Glutamatergic neuron (in vitro differentiated cells): ENCODE measurements around the gene TENT4B. TPM values are rescaled to one million over a fixed set of nuclear protein-coding genes. Genes with fewer than 3 reads are reported as not detected.
A peak's percentile ranks its signal among the peaks of the same experiment; 100 is the strongest.

Experiments used
- DNase-seq: peaks from one replicate; pipeline ENCODE4 v3.0.0; 2022
- H3K27ac Mint-ChIP-seq: one replicate; pipeline ENCODE4 v1.8.0; 2020; ENCODE audit warnings: mild to moderate bottlenecking, mixed read lengths, inconsistent platforms; ENCODE audit not compliant: unreplicated experiment
- H3K27me3 Mint-ChIP-seq: one replicate; pipeline ENCODE4 v1.8.0; 2020; ENCODE audit warnings: mild to moderate bottlenecking, moderate library complexity, mixed read lengths, inconsistent platforms; ENCODE audit not compliant: unreplicated experiment
- H3K36me3 Mint-ChIP-seq: one replicate; pipeline ENCODE4 v1.8.0; 2020; ENCODE audit warnings: mild to moderate bottlenecking, mixed read lengths, inconsistent platforms; ENCODE audit not compliant: unreplicated experiment
- H3K4me1 Mint-ChIP-seq: one replicate; pipeline ENCODE4 v1.8.0; 2020; ENCODE audit warnings: mild to moderate bottlenecking, low read depth, mixed read lengths, inconsistent platforms; ENCODE audit not compliant: unreplicated experiment
- H3K4me3 Mint-ChIP-seq: one replicate; pipeline ENCODE4 v1.8.0; 2020; ENCODE audit warnings: mild to moderate bottlenecking, mixed read lengths, inconsistent platforms; ENCODE audit not compliant: unreplicated experiment
- H3K9me3 Mint-ChIP-seq: one replicate; pipeline ENCODE4 v1.8.0; 2020; ENCODE audit warnings: mild to moderate bottlenecking, moderate library complexity, mixed read lengths, inconsistent platforms; ENCODE audit not compliant: unreplicated experiment
- total RNA-seq: library from RNA; stranded (reverse); fragmentation: NEBNext Ultra II Directional; extraction: Animal tissue kit (Norgen Biotek cat#: 25700); gene quantifications from one replicate; pipeline ENCODE4 v1.2.1, GENCODE V29; 2021; ENCODE audit not compliant: unreplicated experiment
- TF ChIP-seq, protein P1 (sequence below): fragments of 200-600 bp; sonication (generic); IDR thresholded peaks from one replicate; pipeline ENCODE4 v1.5.0; 2021; ENCODE audit not compliant: partially characterized antibody, unreplicated experiment

The TENT4B gene
- total RNA-seq, 1 donor from 2014 or later = 9.5 TPM

DNA sequence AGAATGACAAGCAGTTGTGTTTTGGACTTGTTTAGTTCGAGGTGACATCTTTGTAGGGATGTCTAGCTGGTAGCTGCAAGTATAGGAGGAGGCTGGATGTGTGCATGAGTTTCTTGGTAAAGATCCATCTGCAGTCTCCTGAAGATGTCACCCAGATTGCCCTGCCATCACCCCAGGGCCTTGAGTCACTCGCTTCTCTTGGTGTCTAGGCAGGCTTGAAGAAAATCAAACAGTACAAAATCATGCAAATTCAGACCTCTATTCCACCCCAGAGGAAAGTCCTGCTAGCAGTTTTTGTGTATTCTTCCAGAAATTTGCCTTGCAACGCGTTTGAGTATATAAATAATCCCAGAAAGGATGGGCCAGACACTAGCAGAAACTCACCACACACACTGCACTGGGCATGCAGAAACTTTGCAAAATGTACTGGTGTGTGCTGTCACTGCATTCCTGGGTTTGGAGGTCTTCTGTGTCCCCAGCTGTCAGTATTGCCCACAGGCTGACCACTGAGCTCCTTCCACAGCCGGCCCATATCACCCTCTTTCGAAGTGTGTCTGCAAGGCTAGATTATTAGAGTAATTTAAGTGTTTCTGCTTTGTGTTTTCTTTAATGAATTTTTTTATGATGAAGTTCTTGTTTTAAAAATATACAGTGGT lies 51.5 kb downstream of the TENT4B start:
- TF ChIP-seq, protein P1, sequence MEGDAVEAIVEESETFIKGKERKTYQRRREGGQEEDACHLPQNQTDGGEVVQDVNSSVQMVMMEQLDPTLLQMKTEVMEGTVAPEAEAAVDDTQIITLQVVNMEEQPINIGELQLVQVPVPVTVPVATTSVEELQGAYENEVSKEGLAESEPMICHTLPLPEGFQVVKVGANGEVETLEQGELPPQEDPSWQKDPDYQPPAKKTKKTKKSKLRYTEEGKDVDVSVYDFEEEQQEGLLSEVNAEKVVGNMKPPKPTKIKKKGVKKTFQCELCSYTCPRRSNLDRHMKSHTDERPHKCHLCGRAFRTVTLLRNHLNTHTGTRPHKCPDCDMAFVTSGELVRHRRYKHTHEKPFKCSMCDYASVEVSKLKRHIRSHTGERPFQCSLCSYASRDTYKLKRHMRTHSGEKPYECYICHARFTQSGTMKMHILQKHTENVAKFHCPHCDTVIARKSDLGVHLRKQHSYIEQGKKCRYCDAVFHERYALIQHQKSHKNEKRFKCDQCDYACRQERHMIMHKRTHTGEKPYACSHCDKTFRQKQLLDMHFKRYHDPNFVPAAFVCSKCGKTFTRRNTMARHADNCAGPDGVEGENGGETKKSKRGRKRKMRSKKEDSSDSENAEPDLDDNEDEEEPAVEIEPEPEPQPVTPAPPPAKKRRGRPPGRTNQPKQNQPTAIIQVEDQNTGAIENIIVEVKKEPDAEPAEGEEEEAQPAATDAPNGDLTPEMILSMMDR = no peak
- Mint-ChIP-seq H3K4me3 (no peak overlapping the region), H3K27ac (no peak overlapping the region), H3K4me1 (peaks cover 22% of the 10 kb centered on the region), H3K9me3 (no peaks in the 10 kb centered on the region), H3K36me3 (no peaks in the 10 kb centered on the region), H3K27me3 (no peaks in the 10 kb centered on the region)
- DNase-seq = no peak

DNA sequence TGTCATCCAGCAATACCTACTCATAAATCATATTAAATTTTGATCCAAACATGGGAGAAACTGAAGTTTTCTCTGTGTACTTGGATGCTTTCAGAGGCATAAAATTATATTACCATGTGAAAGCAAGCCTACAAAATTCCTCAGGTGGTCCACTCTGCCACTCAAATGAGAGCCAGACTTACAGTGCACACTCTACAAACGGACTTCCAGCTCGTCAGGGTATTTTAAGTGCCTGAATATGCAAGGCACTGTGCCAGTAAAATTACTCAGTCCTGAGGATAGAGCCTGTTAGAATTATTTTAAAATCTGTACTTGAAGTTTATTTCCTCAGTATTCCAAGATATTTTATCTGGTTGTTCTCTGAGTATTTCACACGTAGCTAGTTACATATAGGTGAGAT lies 54.5 kb downstream of the TENT4B start:
- Mint-ChIP-seq H3K4me1 (peaks cover 31% of the 10 kb centered on the region), H3K36me3 (no peaks in the 10 kb centered on the region), H3K4me3 (no peak overlapping the region), H3K9me3 (no peaks in the 10 kb centered on the region), H3K27ac (no peak overlapping the region), H3K27me3 (no peaks in the 10 kb centered on the region)
- DNase-seq = no peak
- TF ChIP-seq, protein P1 = no peak

DNA sequence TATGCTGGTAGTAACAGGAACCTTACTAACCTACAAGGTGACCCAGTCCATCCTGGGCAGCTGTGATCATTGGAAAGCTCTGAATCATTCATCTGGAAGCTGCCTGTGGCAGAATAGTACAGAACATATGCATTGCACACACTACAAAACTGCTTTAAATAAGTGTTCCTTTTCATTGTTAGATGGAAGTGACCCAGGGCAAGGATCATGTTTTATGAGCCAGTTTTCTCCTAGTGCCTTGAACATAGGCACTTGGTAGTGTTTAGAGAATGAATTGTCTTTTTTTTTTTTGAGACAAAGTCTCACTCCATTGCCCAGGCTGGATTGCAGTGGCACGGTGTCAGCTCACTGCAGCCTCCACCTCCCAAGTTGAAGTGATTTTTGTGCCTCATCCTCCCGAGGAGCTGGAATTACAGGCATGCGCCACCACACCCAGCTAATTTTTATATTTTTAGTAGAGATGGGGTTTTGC lies 55.4 kb downstream of the TENT4B start:
- H3K27ac Mint-ChIP-seq = no peak overlapping the region
- H3K36me3 Mint-ChIP-seq = no peaks in the 10 kb centered on the region
- H3K4me3 Mint-ChIP-seq = no peak overlapping the region
- DNase-seq = no peak
- H3K9me3 Mint-ChIP-seq = no peaks in the 10 kb centered on the region
- peaks cover 31% of the 10 kb centered on the region for H3K4me1 Mint-ChIP-seq
- no peaks in the 10 kb centered on the region for H3K27me3 Mint-ChIP-seq
- TF ChIP-seq, protein P1 = no peak

DNA sequence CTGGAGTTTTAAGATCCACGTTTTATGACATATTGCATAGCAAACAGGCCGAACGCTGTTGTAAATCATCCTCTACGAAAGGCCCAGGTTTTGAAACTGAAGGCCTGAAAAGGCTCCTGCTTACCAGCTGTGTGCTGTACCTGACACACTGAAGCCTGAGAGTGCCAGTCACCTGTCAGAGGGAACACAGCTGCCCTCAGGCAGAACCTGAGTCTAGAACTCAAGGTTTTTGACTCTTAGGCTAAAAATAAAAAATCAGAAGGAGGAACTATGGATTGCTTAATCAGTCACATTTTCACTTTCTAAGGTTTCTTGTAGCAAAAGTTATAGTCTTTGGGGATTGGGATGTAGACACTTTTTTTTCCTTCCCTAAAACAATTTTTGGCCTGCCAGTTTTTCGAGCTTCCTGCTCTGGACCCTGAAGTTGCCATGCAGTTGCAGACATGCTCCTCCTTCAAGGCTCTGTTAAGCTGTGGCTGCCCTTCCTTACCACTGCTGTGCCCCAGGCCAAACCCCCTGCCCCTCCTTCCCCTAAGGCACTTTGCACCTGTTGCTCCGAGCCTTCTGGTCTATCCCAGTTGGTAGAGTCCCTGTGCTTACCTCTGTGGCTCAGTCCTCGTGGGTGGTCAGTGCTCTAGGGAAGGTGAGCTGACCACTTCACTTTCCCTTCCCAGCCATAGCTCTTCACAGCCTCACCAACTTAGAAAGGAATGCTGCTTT lies 56.6 kb downstream of the TENT4B start:
- H3K4me1 Mint-ChIP-seq = peaks cover 26% of the 10 kb centered on the region
- no peaks in the 10 kb centered on the region for H3K9me3 Mint-ChIP-seq
- H3K36me3 Mint-ChIP-seq = no peaks in the 10 kb centered on the region
- TF ChIP-seq, protein P1 = no peak
- H3K27me3 Mint-ChIP-seq = no peaks in the 10 kb centered on the region
- H3K27ac Mint-ChIP-seq = peak overlapping the region; percentile 28
- DNase-seq = no peak
- no peak overlapping the region for H3K4me3 Mint-ChIP-seq

DNA sequence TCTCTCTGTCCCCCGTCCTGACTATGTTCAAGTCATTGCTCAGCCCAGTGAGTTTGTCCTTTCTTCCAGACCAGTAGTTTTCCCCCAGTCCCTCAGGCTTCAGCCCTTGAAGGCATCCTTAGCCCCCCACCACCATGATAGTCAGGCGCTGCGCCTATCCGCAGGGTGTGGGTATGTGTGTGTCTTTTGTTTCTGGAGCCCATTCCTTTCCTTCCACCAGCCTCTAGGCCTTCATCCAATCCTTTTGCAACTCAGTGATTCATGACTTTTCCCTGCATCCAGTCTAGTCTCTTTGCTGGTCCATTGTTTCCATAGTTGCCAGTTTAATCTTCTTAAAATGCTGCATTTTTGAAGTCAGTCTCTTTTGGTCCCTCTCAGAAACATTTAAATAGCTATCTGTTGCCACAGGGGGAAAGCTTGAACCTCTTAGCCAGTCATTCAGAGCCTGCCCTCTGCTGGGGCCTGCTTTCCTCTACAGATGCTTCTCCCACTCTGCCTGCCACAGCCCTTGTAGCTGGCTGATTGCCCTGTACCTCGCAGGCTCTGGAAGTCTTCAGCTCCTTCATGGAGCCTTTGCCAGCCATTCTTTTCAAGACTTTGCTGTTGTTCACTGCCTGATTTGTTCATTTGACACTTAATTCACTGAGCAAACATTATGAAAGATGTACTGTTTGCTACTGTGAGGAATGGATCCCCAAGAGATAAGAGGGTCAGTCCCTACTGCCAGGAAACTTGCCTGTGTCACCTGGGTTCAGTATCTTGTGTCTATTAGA lies 57.3 kb downstream of the TENT4B start:
- Mint-ChIP-seq H3K36me3 (no peaks in the 10 kb centered on the region), H3K4me3 (no peak overlapping the region), H3K27me3 (no peaks in the 10 kb centered on the region), H3K9me3 (no peaks in the 10 kb centered on the region), H3K4me1 (peaks cover 23% of the 10 kb centered on the region), H3K27ac (peak overlapping the region; percentile 28)
- TF ChIP-seq, protein P1 = peak; percentile 12
- DNase-seq = peak; percentile 75
